ENCODE measurements around the gene MMP25. TPM values are rescaled to one million over a fixed set of nuclear protein-coding genes. Genes with fewer than 3 reads are reported as not detected.
A peak's percentile ranks its signal among the peaks of the same experiment; 100 is the strongest.

MMP25 gene
- total RNA-seq, 1 experiment from 2014 or later, result 49.0 TPM

GRCh38 chr16:3098459-3099394, 52.4 kb downstream of the MMP25 start, which contains the start of gene ZSCAN10 (continued):
- TF ChIP-seq STAT6 (CRISPR knock-in tag; conservative IDR thresholded peaks at IDR 0.05; ENCODE audit: low read depth), result no peak
- no peak for TF ChIP-seq PREB (CRISPR knock-in tag; IDR thresholded peaks at IDR 0.05; ENCODE audit: borderline replicate concordance)
- no peak for TF ChIP-seq ZMAT4 (CRISPR knock-in tag; IDR thresholded peaks at IDR 0.05)
- TF ChIP-seq ZNF671 (CRISPR knock-in tag; IDR thresholded peaks at IDR 0.05), result no peak; the same call in 1 of the 2 replicates
- no peak for TF ChIP-seq AFF4 (CRISPR knock-in tag; IDR thresholded peaks at IDR 0.05; ENCODE audit: borderline replicate concordance)
- TF ChIP-seq ERG (CRISPR knock-in tag; IDR thresholded peaks at IDR 0.05), result no peak
- TF ChIP-seq SMAD4 (CRISPR knock-in tag; IDR thresholded peaks at IDR 0.05), result peak; percentile 14; the same call in 1 of the 2 replicates
- no peak; the same call in 1 of the 2 replicates for TF ChIP-seq HMGXB4 (CRISPR knock-in tag; IDR thresholded peaks at IDR 0.05)
- no peak for TF ChIP-seq HMGA2 (CRISPR knock-in tag; IDR thresholded peaks at IDR 0.05)
- 0 out of 2 replicates have a peak, but pooled peaks have one; percentile 74 for TF ChIP-seq KAT7 (CRISPR knock-in tag; IDR thresholded peaks at IDR 0.05; ENCODE audit: borderline replicate concordance)
- no peak for TF ChIP-seq GRHL2 (CRISPR knock-in tag; IDR thresholded peaks at IDR 0.05; ENCODE audit: insufficient replicate concordance, severe bottlenecking)
- peak; percentile 32 for TF ChIP-seq ARID4B (CRISPR knock-in tag; IDR thresholded peaks at IDR 0.05; ENCODE audit: borderline replicate concordance)
- no peak for TF ChIP-seq E2F4 (CRISPR knock-in tag; IDR thresholded peaks at IDR 0.05; ENCODE audit: borderline replicate concordance, low read depth)
- TF ChIP-seq PRRX2 (CRISPR knock-in tag; IDR thresholded peaks at IDR 0.05), result peak; percentile 59; the same call in 1 of the 2 replicates
- TF ChIP-seq IRF2 (CRISPR knock-in tag; IDR thresholded peaks at IDR 0.05; ENCODE audit: borderline replicate concordance, low read depth), result no peak
- TF ChIP-seq NFATC4 (CRISPR knock-in tag; IDR thresholded peaks at IDR 0.05), result 0 out of 2 replicates have a peak, but pooled peaks have one; percentile 7
- TF ChIP-seq MLX (CRISPR knock-in tag; IDR thresholded peaks at IDR 0.05), result no peak
- no peak for TF ChIP-seq FOXK1 (CRISPR knock-in tag; IDR thresholded peaks at IDR 0.05)

Measured in WTC11 (cell line).